Measurements from ENCODE around the gene VWA7.
"Not testable (repeated sequence)": the region's sequence is repeated elsewhere in the genome, so short reads cannot be mapped to it uniquely, and the experiment has no call there.

VWA7 gene, protein sequence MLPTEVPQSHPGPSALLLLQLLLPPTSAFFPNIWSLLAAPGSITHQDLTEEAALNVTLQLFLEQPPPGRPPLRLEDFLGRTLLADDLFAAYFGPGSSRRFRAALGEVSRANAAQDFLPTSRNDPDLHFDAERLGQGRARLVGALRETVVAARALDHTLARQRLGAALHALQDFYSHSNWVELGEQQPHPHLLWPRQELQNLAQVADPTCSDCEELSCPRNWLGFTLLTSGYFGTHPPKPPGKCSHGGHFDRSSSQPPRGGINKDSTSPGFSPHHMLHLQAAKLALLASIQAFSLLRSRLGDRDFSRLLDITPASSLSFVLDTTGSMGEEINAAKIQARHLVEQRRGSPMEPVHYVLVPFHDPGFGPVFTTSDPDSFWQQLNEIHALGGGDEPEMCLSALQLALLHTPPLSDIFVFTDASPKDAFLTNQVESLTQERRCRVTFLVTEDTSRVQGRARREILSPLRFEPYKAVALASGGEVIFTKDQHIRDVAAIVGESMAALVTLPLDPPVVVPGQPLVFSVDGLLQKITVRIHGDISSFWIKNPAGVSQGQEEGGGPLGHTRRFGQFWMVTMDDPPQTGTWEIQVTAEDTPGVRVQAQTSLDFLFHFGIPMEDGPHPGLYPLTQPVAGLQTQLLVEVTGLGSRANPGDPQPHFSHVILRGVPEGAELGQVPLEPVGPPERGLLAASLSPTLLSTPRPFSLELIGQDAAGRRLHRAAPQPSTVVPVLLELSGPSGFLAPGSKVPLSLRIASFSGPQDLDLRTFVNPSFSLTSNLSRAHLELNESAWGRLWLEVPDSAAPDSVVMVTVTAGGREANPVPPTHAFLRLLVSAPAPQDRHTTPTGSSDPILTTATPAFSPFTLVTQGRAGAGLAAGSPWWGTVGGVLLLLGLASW

DNA sequence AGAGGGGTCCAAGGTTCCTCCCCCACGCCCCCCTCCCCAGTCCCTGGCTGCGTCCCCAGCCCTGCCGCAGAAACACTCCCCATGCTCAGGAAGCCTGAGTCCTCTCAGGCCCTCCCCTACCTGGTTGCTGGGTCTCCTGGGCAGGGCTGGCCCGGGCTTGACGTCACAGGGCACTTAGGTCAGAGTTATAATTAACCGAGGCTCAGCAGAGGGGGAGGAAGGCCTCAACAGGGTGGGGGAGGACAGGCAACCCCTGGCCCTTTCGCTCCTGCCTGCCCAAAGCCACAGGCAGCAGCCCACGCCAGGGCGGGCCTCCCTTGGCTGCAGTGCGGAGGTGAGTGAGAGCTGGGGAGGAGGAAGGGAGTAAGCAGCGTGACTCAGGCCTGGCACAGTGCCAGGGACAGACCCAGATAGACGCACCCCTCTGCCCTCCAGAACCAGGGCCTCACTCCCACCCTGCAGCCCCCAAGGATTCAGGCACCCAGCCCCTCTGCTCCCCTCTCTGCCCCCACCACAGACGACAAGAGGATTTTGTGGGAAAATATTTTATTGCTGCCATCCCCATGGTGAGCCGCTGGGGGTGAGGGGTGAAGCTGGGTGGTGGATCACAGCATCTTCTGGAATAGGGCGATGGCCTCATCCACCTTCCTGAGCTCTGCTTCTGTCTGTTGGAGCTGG, at the start of gene VWA7:
Gene VWA7, minus strand, starts transcription at position 340 of the 678 bp plus-strand sequence. CDS start 549 bp downstream, outside the sequence.
- FAIRE-seq, result no peak

DNA sequence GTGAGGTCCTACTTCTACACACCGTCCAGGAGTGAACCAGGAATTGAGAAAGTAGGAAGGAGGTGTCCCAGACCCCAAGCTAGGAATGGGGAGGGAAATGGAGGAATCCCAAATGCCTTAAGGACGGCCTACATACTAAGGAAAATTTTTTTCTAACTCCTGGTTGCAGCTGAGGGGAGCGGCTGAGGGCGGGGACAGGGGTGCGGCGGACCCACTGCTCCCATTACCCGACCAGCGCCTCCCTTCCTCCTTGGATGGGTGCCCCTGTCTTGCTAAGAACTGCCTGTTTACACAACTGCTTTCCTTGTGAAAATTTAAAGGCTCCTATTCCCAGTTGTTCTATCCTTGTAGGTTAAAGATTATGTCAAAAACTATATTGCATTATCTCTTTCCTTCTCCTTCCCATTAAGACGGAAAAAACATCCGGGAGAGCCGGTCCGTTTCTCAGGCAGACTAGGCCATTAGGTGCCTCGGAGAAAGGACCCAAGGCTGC, 49.7 kb upstream of the VWA7 start:
- FAIRE-seq, result no peak

DNA sequence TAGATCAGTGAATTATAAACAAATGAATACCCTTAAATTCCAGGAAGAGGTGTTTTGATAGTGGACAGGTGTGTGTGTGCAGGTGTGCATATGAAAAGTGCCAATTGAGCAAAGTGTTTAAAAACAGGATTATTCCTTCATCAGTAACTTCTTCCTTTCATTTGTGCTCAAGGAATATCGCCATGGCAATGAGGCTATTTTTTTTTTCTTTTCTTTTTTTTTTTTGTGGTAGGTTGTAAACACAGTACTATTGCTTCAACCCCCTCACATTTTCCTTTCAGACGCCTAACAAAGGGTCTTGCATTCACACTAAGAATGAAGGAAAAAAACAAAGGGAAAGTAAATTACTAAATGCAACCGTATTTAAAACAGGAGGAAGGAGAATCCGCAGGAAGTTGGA, 48.4 kb upstream of the VWA7 start:
- FAIRE-seq, result no peak

DNA sequence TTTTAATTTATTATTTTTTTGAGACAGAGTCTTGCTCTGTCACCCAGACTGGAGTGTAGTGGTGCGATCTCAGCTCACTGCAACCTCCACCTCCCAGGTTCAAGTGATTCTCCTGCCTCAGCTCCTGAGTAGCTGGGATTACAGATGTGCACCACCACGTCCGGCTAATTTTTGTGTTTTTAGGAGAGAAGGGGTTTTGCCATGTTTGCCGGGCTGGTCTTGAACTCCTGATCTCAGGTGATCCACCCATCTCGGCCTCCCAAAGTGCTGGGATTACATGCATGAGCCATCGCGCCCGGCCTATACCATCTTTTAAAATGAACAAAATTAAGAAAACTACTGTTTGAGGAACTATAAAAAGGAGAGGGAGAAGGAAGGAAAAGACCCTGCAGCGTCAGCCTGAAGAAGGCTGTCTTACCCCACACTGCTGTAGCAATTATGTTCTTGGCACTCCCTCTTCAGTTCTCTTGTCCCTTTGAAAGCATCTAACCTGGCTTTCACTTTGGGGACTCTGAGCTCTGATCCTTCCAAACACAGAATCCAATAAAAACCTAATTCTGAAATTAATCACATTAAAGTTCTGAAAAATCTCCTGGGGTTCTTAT, 46.6 kb upstream of the VWA7 start:
- FAIRE-seq, result not testable (repeated sequence)

DNA sequence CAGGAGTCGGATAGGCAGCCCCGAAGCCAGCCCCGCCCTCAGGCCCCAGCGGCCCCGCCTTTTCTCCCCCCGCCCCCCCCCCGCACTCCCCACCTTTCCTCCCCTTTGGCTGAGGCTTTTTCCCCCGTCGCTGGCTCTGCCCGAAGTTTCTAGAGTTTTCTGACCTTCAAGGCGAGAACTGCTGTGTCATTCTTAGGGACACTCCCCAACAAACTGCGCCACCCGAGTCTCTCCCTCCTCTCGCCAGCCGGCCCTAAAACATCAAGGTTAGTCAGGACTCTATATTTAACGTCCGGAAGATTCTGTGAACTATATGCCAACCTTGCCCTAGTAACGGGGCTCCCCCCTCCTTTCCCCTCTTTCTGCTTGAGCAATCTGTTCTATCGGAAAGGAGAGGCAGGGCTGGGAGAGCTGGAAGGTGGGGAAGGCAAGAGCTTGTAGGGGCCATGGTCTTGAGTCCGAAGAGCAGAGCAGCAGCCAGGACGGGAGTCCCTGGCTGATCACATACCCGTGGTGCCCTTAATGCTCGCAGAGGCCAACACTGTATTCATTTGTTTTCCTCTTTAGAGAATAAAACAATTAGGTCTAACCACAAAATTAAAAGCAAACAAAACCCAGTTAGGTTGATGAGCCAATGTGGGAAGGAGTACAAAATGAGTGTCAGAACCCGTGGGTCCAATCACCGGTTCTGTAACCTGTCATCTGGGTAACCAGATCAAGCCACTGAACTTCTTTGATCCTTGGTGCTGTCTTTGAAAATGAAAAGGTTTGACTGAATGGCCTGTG, 45.1 kb upstream of the VWA7 start:
- no peak for FAIRE-seq

DNA sequence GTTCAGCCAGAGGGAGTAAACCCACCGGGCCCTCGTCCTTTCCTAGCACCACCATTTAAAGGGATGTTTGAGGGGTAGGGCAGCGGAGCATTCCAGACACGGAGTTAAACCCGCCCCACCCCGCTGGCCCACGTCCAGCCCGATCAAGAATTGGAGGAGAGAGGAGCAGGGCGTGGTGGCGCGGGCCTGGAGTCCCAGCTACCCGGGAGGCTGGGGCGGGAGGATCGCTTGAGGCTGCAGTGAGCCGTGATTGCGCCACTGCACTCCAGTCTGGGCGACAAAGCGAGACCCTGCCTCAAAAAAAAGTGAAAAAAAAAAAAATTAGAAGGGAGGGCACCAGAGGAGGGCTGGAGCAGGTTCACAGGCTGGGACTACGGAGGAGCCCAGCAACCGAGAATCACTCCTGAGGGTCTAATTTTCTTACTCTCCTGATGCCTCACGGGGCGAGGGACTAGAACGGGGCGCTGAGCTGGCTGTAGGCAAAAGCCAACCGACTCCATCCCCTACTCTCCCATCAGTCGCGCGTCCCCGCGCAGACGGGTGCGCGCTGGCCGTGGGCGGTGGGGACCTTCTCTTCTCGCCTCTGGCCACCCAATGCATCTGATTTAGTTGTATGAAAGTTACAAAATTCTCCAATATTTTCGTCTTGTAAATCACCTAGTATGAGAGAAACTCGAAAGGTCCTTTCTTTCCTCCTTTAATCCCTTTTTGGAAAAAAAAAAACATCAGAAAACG, 44.3 kb upstream of the VWA7 start:
- FAIRE-seq, result no peak

DNA sequence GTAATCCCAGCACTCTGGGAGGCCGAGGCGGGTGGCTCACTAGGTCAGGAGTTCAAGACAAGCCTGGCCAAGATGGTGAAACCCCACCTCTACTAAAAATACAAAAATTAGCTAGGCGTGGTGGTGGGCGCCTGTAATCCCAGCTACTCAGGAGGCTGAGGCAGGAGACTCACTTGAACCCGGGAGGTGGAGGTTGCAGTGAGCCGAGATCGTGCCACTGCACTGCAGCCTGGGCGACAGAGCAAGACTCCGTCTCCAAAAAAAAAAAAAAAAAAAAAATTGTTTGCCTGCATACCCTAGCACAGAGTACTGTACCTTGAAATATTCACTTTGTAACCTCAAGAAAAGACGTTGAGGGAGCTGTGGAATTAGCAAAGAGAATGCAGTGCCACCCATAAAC, 43.3 kb upstream of the VWA7 start:
- not testable (repeated sequence) for FAIRE-seq

DNA sequence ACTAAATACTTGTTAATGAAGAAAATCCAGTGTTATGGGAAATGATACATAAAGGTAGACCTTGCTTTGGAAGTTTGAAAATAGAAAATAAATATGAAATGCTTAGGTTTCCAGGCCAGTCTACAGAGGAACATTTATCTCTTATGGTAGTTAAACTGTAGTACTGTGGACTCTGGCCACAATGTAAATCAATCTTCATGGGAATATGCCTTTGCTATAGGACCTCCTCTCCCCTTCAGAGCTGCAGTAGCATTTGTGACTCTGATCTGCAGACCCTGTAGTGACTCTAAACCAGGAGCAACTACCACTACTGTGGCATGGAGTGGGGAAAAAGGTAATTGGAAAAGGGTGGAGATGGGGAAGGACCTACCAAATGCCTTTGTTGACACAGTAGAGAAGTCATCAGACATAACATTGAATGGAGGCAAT, 42.8 kb upstream of the VWA7 start:
- FAIRE-seq, result no peak

DNA sequence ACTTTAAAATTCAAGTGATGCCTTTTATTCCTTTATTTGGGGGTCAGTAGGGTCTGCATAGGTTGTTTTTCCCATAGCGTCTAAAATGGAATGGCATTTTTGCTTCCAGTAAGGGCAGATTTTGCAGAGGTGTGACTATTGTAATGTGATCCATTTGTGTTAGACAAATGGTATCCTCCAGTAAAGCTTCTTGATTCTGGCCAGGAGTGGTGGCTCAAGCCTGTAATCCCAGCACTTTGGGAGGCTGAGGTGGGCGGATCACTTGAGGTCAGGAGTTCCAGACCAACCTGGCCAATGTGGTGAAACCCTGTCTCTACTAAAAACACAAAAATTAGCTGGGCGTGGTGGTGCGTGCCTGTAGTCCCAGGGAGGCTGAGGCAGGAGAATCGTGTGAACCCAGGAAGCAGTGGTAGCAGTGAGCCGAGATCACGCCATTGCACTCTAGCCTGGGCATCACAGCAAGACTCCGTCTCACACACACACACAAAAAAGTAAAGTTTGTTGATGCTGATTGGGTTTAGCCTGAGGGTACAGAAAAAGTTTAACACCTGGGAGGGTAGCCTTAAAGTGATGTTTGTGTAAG, 40.9 kb upstream of the VWA7 start:
- FAIRE-seq, result not testable (repeated sequence)

DNA sequence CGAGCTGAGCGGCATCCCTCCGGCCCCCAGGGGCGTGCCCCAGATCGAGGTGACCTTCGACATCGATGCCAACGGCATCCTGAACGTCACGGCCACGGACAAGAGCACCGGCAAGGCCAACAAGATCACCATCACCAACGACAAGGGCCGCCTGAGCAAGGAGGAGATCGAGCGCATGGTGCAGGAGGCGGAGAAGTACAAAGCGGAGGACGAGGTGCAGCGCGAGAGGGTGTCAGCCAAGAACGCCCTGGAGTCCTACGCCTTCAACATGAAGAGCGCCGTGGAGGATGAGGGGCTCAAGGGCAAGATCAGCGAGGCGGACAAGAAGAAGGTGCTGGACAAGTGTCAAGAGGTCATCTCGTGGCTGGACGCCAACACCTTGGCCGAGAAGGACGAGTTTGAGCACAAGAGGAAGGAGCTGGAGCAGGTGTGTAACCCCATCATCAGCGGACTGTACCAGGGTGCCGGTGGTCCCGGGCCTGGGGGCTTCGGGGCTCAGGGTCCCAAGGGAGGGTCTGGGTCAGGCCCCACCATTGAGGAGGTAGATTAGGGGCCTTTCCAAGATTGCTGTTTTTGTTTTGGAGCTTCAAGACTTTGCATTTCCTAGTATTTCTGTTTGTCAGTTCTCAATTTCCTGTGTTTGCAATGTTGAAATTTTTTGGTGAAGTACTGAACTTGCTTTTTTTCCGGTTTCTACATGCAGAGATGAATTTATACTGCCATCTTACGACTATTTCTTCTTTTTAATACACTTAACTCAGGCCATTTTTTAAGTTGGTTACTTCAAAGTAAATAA, 40.2 kb upstream of the VWA7 start:
- not testable (repeated sequence) for FAIRE-seq

DNA sequence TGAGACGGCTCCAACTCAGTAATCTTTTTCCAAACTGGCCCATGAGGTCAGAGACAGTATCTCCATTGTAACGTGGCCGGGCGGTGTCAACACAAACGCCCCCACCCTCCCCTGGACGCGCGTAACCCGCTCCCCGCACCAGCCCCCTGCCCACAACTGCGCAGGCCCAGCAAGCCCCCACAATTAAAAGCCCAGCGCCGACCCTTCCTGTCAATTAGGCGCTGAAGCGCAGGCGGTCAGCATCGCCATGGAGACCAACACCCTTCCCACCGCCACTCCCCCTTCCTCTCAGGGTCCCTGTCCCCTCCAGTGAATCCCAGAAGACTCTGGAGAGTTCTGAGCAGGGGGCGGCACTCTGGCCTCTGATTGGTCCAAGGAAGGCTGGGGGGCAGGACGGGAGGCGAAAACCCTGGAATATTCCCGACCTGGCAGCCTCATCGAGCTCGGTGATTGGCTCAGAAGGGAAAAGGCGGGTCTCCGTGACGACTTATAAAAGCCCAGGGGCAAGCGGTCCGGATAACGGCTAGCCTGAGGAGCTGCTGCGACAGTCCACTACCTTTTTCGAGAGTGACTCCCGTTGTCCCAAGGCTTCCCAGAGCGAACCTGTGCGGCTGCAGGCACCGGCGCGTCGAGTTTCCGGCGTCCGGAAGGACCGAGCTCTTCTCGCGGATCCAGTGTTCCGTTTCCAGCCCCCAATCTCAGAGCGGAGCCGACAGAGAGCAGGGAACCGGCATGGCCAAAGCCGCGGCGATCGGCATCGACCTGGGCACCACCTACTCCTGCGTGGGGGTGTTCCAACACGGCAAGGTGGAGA, 38.1 kb upstream of the VWA7 start, which contains the start of the genes HSPA1A and HSPA1L:
Gene HSPA1A, plus strand, starts transcription at position 519 of the 814 bp plus-strand sequence. Its CDS starts 214 bp downstream, at position 733.
Gene HSPA1L, minus strand, starts transcription at position 259 of the 814 bp plus-strand sequence. CDS start 3,311 bp downstream, outside the sequence.
- FAIRE-seq, result peak; percentile 81

DNA sequence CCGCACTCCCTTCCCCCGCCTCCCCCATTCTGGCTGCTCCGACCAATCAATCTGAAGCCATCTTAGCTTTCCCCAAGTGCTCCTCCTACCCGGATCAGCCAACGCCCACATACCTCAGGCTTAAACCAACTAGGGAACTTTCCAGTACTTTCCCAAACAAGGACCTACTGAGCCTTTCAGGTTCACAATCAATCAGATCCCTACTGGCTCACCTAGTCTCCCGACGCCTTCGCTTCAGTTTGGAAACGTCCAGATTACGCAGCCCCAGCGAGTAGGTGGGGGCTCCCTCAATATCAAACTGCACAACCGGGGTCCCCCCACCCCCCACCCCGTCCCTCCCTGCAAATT, 37.5 kb upstream of the VWA7 start:
- no peak for FAIRE-seq

DNA sequence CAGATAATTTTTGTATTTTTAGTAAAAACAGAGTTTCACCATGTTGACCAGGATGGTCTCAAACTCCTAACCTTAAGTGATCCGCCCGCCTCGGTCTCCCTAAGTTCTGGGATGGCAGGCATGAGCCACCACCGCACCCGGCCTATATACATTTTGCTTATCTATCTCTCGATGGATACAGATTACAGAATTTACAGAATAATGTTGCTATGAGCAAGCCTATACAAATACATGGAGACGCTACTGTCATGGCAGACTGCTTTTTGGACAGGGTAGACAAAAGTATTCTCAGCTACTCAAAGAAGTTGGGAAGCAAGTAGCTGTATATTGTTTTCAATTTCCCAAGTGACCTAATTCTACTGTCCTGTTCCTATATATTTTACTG, 36.3 kb upstream of the VWA7 start:
- no peak for FAIRE-seq

DNA sequence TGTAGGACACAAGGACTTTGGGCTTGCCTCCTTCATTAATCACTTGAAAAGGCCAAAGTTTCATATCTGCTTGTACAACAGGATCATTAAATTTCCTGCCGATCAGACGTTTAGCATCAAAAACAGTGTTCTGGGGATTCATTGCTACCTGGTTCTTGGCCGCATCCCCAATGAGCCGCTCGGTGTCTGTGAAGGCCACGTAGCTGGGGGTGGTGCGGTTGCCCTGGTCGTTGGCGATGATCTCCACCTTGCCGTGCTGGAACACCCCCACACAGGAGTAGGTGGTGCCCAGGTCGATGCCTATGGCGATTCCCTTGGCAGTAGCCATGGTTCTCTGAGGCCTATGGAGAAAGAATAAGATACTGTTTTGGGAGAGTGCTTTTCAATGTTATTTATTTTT, 34.5 kb upstream of the VWA7 start:
- no peak for FAIRE-seq

DNA sequence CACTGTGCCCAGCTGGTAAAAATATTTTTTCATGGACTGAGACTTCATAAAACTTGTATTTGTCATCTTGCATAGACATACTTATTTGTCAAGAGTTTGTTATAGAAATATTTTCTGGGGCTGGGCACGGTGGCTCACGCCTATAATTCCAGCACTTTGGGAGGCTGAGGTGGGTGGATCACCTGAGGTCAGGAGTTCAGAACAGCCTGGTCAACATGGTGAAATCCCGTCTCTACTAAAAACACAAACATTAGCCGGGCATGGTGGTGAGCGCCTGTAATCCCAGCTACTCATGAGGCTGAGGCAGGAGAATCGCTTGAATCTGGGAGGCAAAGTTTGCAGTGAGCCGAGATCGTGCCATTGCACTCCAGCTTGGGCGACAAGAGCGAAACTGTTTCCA, 31.5 kb upstream of the VWA7 start:
- FAIRE-seq, result not testable (repeated sequence)

DNA sequence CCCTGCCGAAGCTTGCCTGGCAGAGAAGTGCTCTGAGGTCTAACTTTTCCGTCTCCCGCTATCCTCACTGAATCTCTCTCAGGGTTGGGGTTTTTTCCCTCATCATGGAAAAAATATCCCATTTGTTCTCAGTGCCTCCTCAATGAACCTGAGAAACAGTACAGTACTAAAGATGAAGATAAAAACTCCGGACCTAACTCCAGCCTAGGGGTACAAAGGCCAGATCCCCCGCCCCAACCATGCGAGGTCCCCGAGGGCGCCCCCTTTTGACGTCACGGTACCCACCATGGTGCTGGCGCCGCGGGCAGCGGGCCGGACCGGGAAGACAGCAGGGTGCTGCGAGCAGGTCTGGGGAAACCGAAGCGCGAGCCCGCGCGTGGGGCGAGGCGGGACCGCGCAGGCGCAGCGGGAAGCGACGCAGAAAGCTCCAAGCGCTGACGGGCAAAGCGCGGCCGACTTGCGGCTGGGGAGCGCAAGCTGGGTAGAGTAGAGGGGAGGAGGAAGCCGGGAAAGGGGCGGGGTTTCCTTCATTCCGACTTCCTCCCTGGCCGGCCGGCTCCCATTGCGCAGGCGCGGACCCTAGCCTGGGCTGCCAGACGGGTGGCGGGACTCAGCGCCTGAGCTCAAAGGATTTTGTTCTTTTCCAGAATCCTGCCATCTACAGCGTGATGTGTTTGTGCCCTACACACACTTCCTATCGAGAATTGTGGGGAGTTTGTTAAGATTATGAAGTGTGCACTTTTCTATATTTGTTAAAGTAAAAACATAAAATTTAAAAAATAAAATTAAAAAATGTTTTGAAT, 29.5 kb upstream of the VWA7 start, which contains the start of gene LSM2:
Gene LSM2, minus strand, starts transcription at position 497 of the 803 bp plus-strand sequence. Its CDS starts 209 bp downstream, at position 288.
- peak; percentile 81 for FAIRE-seq

DNA sequence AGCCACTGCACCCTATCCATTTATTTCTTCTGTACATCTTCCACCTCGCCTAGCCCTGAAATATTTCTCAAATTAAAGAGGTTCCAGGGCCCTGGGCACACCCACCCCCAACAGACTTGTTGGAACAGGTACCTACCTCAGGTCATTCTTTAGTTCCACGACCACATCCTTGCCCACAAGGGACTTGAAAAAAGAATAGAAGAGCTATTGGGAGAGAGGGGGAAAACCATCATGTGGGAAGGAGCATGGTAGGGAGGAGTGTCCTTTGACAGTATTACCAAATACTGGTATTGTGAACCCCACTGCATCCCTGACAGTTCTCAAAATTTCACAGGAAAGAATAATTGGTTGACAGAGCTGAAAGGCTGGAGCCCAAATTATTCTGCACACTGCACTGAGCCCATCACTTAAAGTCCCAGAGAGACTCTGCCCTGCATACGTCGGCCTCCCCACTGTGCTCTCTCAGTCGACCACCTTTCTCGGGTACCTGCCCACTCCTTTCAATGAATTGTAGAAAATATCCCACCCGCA, 28.9 kb upstream of the VWA7 start:
- no peak for FAIRE-seq
